EL (cell line): Measurements from ENCODE around the gene CSF1.
"Not testable (repeated sequence)": the region's sequence is repeated elsewhere in the genome, so short reads cannot be mapped to it uniquely, and the experiment has no call there.

Source experiments
- DNase-seq: peaks from one replicate; pipeline ENCODE4 v3.0.0-alpha.2; 2016

Gene CSF1, protein sequence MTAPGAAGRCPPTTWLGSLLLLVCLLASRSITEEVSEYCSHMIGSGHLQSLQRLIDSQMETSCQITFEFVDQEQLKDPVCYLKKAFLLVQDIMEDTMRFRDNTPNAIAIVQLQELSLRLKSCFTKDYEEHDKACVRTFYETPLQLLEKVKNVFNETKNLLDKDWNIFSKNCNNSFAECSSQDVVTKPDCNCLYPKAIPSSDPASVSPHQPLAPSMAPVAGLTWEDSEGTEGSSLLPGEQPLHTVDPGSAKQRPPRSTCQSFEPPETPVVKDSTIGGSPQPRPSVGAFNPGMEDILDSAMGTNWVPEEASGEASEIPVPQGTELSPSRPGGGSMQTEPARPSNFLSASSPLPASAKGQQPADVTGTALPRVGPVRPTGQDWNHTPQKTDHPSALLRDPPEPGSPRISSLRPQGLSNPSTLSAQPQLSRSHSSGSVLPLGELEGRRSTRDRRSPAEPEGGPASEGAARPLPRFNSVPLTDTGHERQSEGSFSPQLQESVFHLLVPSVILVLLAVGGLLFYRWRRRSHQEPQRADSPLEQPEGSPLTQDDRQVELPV

DNA sequence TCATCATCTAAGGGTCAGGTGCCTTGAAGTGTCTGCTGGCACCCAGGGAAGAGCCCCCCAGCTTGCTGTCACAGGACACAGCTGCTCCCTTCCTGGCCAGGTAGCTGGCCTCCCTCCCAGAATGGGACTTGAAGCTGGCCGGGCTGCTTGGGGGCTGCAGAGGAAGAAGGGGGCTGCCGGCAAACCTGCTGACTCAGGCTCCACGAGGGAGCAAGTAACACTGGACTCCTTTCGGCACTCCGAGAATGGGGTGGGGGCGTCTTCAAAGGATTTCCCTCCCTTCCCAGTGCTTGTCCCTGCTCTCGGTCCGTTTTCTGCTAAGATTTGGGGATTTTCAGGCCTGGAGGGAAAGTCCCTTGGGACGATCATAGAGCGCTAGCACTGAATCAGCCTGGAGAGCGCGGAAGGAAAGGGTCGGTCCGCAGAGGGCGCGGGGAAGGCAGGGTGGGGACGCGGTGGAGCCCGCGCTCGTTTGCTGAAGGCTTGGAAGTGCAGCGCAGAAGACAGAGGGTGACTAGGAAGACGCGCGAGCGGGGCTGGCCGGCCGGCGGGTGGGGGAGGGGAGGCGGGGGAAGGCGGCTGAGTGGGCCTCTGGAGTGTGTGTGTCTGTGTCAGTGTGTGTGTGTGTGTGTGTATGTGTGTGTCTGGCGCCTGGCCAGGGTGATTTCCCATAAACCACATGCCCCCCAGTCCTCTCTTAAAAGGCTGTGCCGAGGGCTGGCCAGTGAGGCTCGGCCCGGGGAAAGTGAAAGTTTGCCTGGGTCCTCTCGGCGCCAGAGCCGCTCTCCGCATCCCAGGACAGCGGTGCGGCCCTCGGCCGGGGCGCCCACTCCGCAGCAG, at the start of gene CSF1:
Gene CSF1, plus strand, starts transcription at position 727 of the 840 bp plus-strand sequence. CDS start 175 bp downstream, outside the sequence.
- peak; percentile 84 for DNase-seq

DNA sequence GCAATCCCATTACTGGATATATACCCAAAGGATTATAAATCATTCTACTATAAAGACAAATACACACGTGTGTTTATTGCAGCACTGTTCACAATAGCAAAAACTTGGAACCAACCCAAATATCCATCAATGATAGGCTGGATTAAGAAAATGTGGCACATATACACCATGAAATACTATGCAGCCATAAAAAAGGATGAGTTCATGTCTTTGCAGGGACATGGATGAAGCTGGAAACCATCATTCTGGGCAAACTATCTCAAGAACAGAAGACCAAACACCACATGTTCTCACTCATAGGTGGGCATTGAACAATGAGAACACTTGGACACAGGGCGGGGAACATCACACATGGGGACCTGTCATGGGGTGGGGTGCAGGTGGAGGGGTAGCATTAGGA, 49.0 kb upstream of the CSF1 start:
- DNase-seq = not testable (repeated sequence)

DNA sequence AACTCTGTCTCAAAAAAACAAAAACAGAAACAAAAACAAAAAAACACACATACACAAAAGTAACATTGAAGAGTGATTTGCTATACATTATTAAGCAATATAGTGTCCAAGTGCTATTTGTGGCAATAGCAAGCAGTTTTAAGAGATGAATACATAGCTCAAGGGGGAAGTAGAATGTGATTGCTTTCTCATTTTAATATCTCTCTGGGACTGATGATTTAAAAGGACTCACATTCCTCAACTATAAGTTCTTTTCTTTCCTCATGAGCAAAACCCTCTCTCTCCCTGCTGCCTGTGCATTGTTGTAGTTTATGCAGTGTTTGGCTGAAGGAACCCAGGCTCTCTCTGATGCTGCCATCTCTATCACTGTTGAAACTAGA, 47.0 kb upstream of the CSF1 start:
- DNase-seq = no peak

DNA sequence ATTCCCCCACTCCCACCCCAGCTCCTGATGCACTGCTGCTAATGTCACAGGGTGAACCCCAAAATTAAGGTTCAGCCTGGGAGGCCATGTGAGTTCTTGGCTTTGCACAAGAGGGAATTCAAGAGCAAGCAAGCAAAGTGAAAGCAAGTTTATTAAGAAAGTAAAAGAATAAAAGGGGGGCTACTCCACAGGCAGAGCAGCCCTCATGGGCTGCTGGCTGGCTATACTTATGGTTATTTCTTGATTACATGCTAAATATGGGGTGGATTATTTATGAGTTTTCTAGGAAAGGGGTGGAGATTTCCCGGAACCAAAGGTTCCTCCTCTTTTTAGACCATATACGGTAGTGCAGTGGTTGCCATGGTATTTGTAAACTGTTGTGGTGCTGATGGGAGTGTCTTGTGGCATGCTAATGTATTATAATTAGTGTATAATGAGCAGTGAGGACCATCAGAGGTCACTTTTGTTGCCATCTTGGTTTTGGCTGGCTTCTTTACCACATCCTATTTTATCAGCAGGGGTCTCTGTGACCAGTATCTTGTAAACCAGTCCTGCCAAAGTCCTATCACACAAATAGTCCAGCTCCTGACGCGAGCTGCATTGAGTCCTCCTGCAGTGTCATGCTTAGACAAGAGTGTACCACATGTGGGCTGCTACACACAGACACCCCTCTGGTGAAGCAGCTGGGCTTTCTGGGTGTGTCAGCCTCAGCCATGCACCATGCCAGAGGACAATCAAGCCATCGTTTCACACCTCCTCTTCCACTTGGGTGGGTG, 46.4 kb upstream of the CSF1 start:
- DNase-seq = no peak

DNA sequence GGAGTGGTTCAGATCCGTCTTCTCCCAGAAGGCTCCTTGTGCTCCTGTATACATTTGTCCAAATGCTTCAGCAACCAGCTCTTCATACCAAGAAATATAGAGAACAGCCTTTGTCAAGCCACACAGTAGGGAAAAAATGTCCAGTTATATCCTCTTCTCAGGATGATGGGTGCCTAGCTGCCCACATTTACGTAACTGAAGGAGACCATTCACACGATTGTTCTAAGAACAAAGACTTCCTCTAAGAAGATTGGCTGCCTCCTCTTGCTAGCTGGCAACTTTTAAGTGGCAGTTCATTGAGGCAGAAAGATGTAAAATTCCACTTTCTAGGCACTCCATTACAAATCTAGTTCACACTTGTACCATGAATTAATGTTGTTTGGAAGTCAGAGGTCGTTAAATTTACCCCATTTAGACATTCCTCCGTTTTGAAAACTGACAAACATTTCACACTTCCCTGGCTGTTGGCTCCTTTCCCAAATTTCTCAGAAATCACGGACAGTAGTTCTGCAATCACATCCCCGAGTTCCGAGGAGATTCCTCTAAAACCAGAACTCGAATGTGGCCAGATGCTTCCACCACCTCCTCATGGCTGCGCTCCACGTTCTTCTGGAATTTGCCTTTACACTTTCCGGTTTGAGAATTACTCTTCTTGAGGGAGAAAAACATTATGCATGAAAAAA, 45.6 kb upstream of the CSF1 start:
- DNase-seq = peak; percentile 34

DNA sequence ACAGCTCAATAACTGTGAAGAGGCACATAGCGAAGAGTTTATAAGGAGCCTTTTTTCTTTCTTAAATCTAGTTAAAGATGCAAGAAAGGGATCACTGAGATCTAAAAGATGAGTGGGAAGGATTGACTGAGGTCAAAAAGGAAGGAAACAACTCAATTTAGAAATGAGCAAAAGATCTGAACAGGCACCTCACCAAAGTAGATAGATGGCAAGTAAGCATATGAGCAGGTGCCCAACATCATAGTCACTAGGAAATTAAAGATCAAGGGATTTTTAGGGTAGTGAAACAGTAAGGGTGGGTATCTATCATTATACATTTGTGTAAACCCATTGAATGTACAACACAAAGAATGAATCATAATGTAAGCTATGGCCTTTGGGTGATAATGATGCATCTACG, 44.6 kb upstream of the CSF1 start:
- DNase-seq = no peak

DNA sequence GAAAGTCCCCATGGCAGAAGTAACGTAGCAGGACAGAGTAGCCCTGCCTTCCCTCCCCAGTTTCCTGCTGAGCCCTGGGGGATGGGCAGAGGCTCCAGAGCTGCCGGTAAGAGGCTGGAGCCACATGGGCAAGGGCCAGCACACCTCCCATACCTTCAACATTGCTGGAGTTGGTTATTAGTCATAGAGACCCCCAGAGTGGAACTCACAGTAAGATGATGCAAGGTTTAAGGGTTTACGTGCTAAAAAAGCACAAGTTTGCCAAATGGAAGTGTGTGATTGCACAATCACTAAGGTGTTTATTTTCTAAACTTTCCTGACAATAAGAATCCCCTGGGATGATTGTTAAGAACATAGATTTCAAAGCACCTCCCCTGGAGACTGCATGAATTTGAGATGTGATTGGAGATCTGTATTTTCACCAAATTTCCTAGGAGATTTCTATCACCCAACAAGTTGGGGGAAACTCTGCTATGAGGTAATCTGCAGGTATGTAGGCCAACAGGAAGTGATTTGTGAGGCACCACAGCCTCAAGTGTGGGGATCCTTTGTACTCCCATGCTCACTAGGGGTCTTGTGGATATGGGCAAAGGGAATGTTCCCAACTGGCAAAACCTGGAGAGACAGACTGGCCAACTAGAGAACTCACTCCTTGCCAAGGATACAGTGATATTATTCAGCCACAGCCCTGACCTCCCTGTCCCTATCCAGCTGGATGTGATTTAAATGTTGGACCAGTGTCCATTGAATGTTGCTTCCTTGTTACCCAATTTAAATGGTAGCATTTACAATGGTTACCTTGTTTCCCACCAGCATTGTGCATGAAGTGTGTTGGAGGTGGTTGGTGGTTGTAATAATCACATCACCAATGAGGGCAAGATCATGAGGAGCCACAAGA, 37.1 kb upstream of the CSF1 start:
- no peak for DNase-seq

DNA sequence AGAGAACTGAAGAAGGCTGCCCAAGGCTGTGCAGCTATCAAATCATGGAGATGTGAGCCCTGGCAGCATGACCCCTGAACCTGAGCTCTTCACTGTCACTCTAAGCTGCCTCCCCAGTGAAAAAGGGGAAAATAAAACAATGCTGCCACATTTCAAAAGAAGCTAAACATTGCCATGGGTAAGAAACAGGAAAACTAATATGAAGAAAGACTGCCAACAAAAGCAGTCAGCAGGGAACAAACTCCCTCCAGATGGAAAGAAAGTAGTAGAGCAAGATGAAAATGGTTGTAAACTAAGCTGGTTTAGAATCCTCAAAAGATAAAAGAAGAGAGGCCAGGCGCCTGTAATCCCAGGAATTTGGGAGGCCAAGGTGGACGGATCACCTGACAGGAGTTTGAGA, 36.2 kb upstream of the CSF1 start:
- DNase-seq = no peak

DNA sequence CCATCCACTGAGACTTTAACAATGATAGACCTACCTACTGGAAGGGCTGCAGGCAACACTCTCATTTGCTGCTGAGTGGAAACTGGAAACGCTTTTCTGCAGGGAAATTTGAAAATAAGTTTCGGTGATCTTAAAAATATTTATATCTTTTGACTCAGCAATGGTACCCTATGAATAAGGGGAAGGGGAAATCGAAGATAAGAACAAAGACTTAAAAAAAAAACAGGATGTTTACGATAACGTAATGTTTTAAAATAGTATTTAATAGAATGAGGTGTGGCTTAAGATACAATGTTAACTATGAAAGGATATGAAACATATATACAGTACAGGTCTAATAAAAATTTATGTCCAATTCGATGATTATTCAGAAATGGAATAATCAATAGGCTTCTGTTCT, 34.8 kb upstream of the CSF1 start:
- no peak for DNase-seq

DNA sequence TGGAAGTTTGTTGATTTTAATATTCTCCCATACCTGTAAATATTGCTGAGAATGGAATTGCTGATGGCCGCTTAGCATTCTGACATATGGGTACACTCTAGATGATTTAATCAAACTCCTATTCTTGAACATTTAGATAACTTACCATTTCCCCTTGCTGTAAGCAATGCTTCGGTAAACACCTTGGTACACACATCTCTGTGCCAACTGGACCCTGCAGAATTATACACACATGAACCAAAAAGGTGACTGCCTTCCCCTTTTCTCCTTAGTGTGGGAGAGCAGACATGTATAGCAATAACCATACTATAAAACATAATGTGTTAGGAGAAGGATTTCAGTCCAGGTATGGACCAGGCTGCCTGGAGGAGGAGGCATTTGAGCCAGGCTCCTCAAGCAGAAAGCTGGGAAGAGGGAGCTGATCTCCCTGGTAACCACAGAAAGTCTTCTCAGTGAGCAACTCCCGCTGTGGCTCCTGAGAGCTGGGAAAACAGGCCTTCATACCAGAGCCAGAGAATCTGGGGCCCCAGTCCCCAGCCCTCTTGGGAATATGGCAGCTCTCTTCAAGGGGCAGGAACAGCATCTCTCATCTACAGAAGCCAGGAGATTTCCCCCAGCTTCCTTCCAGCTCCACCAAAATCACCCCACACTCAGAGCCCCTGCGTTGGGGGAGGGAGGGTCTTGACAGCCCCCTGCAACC, 33.9 kb upstream of the CSF1 start:
- peak; percentile 63 for DNase-seq

DNA sequence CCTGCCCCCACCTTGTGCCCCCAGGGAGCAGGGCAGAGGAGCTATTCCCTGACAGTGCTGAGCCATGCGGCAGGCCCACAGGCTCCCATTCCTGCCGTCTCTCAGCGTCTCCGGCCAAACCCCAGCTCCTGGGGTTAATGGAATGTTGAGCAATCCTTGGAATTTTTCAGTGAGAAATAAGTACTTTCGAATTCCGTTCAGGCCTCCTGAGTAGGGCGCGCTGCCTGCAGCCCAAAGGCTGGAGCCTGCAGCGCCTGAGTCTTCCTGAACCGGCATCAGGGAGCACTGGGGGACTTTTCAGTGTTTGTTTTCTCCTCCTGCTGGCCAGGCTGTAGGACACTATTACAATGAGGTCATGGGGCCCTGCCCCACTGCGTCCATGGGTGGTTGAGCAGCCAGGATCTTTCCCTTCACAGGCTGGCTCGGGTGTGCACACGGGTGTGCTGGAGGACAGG, 33.3 kb upstream of the CSF1 start:
- peak; percentile 96 for DNase-seq

DNA sequence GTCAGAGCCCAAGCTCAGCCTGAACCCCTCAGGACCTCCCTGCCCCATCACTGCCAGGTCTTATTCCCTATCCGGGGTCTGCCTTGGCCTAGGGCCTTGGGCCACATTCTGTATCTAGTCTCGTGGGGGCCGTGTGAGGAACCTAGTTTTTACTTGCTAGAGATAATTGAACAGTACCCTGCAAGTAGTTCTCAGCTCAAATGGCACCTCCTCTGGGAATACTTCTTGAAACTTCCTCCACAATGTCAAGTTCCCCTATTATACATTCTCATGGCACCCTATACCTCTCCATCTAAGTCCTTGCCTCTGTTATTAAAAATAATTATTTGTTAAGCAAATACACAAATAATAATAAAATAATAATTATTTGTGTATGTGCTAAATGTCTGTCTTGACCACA, 32.9 kb upstream of the CSF1 start:
- DNase-seq = no peak

DNA sequence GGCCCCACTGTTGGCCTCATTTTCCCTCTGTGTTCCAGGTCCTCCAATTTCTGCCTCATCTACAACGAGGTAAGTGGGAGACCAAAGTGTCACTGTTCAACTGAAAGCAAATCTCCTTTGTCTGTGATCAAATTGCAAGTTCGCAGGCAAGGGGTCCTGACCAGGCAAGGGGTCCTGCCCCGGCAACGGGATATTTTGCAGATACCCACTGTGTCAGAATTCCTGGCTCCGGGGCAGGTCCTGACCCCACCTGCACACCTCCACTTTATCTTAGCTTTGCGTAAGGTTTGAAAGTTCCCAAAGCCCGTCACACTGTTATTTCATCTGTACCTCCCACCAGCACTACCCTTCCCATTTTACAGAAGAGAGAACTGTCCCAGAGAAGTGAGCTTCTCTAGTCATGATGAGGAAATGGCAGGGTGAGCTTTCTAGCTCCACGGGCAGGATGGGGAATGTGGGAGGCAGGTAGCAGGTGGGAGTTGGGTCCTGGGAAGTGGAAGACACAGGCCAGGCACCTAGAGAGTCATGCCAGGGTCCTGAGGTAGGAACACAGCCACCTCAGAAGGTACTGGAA, 32.0 kb upstream of the CSF1 start:
- no peak for DNase-seq

DNA sequence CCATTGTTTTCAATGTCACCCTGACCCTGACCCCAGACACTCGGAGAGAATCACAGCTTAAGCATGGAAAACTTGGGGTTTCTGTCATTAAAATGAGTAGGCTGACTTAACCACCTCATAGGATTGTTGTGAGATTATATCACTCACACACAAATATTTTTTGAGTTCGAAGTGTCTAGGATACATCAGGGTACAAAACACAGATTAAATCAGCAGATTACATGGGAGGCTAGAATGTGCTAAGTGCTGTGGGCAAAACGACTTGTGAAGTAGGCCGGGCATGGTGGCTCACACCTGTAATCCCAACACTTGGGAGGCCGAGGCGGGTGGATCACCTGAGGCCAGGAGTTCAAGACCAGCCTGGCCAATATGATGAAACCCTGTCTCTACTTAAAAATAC, 31.3 kb upstream of the CSF1 start:
- peak; percentile 33 for DNase-seq

DNA sequence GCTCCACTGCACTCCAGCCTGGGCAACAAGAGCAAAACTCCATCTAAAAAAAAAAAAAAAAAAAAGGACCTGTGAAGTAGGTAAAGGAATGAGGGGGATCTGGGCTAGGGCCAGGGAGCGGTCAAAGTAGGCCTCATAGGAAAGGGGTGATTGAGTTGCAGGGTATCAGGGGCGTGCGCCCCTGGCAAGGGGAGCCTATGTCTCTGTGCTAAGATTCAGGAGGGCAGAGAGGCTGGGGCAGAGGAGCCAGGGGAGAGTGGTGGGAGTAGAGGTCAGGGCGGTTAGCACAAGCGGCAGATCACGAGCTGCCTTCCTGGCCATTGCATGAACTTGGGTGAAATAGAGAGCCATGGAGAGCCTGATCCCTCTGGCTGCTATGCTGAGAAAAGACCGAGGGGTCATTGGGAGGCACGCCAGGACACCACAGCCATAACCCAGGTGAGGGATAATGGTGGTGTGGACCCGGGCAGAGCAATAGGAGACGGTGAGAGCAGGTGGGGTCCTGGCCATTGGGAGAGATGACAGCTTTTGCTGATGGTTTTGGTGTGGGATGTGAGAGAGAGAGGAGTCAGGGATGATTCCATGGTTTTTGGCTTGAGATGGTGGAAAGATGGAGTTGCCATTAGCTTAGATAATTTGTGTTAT, 30.6 kb upstream of the CSF1 start:
- DNase-seq = no peak

DNA sequence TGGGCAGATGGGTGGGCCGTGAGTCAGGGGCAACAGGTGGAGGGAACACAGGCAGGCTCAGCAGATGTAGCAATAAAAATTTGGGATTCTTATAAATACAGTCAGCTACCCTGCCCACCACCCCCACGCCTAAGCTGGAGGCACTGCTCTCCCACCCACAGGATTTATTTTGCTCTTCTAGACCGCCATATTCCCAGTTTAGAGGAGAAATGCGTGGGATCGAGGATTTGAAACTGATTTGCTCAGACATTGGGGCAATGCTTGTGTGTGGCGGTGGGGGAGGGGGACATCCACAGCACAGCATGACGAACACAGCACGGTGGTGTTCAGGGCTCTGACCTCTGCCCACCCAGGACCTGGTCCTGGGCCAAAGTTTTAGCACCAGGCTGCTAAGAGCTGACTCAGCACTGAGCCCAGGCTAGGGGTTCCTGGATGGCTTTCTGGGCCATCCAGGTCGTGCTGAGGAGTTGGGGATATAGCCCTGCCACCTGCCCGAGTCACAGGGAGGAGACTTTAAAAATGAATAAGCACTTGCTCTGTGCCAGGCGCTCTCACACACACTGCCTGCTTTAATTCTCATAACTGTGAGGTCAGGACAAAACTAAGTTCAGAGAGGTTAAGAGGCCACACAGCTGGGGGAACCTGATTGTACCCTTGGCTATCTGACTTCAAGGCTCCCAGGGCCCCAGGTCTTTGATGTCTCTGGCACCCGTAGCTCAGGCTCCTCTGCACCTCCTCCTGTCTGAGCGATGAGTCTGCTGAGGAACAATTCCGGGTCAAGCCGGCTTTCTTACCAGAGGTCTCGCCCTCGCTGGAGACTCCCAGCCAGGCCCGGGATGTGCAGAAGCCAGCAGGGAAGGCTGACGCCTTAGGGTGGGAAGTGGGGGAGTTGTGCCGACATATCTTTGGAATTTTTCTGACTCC, 29.4 kb upstream of the CSF1 start:
- DNase-seq = no peak

DNA sequence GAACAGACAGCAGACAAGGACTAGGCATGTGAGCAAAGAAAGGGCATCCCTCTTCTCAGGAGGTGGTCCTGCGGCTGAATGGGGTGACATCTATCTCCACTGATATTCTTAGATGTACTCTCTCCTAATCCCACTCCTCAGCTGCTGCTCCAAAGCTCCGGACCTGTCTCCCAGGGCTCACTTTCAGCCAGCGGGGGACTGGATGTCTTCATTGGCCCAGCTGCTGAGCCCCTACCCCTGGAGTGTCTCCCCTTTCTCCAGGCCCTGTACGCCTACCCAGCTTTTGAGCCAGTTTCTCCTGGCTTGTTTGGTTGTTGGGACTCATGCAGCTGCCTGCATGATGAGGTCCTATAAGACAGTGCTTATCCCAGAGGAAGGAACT, 28.8 kb upstream of the CSF1 start:
- DNase-seq = no peak
